AG09319 (cell line): ENCODE measurements around the gene ELAVL1.

Experiments
- DNase-seq: peaks from one replicate; pipeline ENCODE4 v3.0.0-alpha.2; 2010; ENCODE audit warnings: low read depth; ENCODE audit errors: extremely low read depth
- CTCF ChIP-seq: IDR thresholded peaks from 2 replicates; pipeline ENCODE4 v1.5.1; 2011; ENCODE audit warnings: low read depth, mild to moderate bottlenecking, inconsistent platforms, low read length, moderate library complexity

The ELAVL1 gene

GRCh38 chr19:7973883-7974282 lies 31.6 kb downstream of the ELAVL1 start:
- DNase-seq: no peak
- no peak for TF ChIP-seq CTCF

DNA sequence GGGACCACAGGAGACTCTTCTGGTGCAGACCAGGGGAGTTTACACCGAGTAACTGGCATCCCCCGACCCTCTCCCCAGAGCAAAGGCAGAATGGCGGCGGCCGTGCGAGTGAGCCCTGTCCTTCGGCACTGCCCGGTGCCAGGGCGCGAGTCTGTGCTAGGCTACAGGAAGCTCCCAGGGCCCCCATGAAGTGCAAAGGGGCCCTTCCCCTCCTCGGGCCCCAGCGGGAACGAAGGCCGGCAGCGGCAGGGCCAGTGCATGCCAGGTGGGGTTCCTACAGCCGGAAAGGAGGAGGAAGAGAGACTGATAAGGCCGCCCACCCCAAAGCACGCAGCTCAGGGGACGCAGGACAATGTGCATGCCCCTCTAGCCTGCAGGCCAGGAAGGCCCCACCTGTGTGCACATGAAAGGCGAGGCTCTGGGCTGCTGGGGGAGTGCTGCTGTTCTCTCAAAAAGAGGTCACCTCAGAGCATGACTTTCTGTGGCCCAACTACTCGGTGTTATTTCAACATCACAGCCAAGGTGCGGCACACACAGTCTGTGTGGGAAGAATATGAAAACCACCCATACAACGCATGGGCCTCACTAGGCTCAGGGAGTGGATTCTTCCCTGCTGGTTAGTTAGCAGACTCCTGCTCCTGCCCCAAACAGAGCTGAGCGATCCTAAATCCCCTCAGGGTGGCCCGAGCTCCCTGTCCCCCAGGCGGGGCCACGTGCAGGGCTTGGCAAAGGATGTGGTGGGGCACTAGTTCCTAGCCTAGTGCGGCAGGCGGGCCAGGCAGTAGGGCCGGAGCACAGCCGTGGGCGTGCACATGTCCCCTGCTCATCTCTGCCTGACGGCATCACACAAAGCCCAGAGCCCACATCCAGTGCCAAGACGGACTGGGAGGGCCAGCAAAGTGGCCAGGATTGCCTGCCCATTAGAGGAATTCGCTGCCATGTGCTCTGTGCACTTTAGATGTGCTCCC lies 33.6 kb downstream of the ELAVL1 start:
- TF ChIP-seq CTCF: no peak
- no peak for DNase-seq

GRCh38 chr19:7970716-7971448 lies 34.6 kb downstream of the ELAVL1 start:
- peak; percentile 83 for TF ChIP-seq CTCF
- no peak for DNase-seq

DNA sequence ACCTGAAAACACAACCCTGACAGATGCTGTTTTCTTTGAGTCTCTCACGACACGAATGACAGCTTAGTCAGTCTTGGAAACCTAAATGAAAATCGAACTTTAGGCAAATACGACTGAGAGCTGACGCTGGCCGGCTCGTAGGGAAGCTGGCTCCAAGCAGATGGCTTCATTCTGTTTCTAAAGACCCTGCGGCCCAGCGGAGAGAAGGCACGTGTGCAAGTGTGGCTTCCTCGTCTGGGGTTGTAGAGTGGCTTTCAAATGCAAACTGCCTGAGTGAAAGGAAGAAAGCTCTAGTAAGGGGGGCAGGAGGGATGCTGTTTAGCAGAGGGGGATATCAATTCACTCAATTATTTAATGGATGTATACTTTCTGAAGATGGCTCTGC lies 35.9 kb downstream of the ELAVL1 start:
- no peak for DNase-seq
- no peak for TF ChIP-seq CTCF

- DNase-seq: no peak
- TF ChIP-seq CTCF: no peak
These were observed 36.5 kb downstream of the ELAVL1 start for GRCh38 chr19:7968796-7969554.

DNA sequence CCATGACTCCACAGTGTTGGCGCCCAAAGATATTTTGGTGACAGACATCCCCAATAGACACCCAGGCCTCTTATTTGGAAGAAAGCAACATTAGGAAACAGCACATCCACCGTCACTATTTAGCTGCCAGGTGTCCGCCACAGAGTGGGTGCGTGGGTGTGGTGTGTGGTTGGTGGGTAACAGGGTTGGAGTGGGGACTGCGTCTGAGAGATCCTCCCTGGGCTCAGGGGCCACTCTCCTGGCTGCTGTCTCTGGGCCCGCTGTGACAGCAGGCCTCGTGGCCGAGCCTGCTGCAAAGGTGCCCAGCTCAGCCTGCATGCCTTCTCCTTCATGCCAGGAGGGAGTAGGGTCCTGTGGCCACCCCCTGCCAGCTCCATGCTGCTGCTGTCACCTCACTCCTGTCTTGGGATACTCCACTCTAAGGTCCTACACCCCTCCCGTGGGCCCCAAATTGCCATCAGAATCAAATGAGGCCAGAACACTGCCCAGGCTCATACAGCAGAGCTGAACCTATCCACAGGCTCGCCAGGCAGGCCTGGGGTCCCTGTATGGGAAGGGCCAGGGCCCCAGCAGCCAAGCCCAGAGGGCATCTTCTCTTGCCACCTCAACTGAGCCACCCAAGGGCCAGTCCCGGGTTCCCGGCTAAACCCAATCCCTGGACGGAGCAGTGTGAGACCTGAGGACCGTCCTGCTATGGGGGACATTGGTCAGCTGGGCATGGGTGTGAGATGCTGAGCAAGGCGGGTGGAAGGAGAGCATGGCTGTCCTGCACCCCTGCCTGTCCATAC lies 37.2 kb downstream of the ELAVL1 start:
- TF ChIP-seq CTCF: no peak
- DNase-seq: no peak
